ENCODE measurements around the gene LPA. TPM values are rescaled to one million over a fixed set of nuclear protein-coding genes. Genes with fewer than 3 reads are reported as not detected.

Gene LPA
- polyA plus RNA-seq, 2 of the 4 experiments (the other 2 are of a cell fraction) = not detected

DNA sequence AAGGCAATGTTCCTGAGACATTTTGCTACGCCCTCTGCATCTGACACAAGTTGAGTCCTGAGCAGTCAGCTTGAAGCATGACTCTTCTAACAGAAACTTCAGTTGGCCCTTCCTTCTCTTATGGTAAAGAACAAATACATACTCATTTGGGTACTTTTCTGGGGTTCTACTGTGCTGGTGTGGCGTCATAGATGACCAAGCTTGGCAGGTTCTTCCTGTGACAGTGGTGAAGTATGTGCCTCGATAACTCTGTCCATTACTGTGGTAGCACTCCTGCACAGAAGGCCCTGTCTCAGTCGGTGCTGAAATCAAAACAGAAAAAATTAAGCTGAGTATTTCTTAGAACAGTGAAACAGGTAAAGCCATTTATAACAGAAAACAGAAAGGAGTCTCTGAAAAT lies 163.4 kb downstream of the LPA start:
- POLR2A ChIA-PET = no interaction called here
- H3K27ac ChIP-seq = no peak overlapping the region
- no peak for TF ChIP-seq EHF (CRISPR knock-in tag; IDR thresholded peaks at IDR 0.05)
- no peak for TF ChIP-seq POLR2AphosphoS2 (conservative IDR thresholded peaks at IDR 0.05; ENCODE audit: low read length)
- no peak for TF ChIP-seq HOXA7 (CRISPR knock-in tag; IDR thresholded peaks at IDR 0.05)
- no peak for TF ChIP-seq TFCP2L1 (CRISPR knock-in tag; IDR thresholded peaks at IDR 0.05)
- no peak for TF ChIP-seq FOSB (CRISPR knock-in tag; IDR thresholded peaks at IDR 0.05)
- TF ChIP-seq POLR2A (IDR thresholded peaks at IDR 0.05; ENCODE audit: low read length) = no peak
- TF ChIP-seq HDAC2 (IDR thresholded peaks at IDR 0.05) = no peak
- TF ChIP-seq EP300 (IDR thresholded peaks at IDR 0.05) = no peak
- no peak for TF ChIP-seq CBX2 (IDR thresholded peaks at IDR 0.05; ENCODE audit: borderline replicate concordance, low read depth)
- no peak for TF ChIP-seq BHLHE40 (IDR thresholded peaks at IDR 0.05; ENCODE audit: low read depth, low read length)
- TF ChIP-seq, protein P1, sequence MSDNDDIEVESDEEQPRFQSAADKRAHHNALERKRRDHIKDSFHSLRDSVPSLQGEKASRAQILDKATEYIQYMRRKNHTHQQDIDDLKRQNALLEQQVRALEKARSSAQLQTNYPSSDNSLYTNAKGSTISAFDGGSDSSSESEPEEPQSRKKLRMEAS (IDR thresholded peaks at IDR 0.05) = no peak
- no peak for TF ChIP-seq HOXB13 (CRISPR knock-in tag; IDR thresholded peaks at IDR 0.05; ENCODE audit: low read depth)
- no peak for TF ChIP-seq CEBPB (IDR thresholded peaks at IDR 0.05)
- no peak for TF ChIP-seq NPAS2 (CRISPR knock-in tag; IDR thresholded peaks at IDR 0.05; ENCODE audit: borderline replicate concordance)
- WGBS (ENCODE audit: missing lambda C conversion rate) = 56% methylated on average over 4 of the region's 4 CpGs
- H3K4me2 ChIP-seq = no peak overlapping the region
- DNase-seq (ENCODE audit: low read depth in 1 of 2, low spot score in 1 of 2) (no peak), FAIRE-seq (no peak), ATAC-seq (no peak)
- peaks cover 7% of the 10 kb centered on the region; the same call in 2 of the 3 replicates for H3K9me3 ChIP-seq
- no peaks in the 10 kb centered on the region for H3K4me1 ChIP-seq
- H3K4me3 ChIP-seq = no peak overlapping the region
- CTCF ChIA-PET = interaction anchor here (1.1 kb wide), 1 partner anchor 33 kb away, joined by 3 read pairs; no protein-coding TSS in a partner anchor

DNA sequence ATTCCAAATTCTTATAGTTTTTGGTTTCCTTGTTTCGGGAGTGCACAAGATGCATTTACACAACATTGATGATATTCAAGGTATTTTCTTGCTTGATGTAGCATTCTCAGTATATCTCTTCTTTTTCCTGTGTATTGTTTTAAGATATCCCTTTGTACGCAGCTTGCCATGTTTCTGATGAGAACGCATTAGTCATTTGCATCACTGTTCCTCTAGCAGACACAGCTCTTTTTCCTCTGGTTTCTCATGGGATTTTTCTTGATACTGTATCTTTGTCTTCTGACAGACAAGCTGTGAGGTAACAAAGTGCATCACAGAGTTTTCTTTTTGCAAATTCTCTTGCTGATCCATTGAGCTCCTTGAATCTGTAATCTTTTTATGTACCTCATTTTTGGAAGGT lies 169.5 kb downstream of the LPA start:
- no peak overlapping the region for H3K4me2 ChIP-seq
- TF ChIP-seq, protein P2, sequence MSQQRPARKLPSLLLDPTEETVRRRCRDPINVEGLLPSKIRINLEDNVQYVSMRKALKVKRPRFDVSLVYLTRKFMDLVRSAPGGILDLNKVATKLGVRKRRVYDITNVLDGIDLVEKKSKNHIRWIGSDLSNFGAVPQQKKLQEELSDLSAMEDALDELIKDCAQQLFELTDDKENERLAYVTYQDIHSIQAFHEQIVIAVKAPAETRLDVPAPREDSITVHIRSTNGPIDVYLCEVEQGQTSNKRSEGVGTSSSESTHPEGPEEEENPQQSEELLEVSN (IDR thresholded peaks at IDR 0.05; ENCODE audit: borderline replicate concordance, low read depth) = no peak
- no peak for TF ChIP-seq EHMT2 (IDR thresholded peaks at IDR 0.05; ENCODE audit: low read depth)
- TF ChIP-seq SREBF2 (IDR thresholded peaks at IDR 0.05) = no peak
- no peak for TF ChIP-seq HDAC2 (IDR thresholded peaks at IDR 0.05)
- TF ChIP-seq, protein P3, sequence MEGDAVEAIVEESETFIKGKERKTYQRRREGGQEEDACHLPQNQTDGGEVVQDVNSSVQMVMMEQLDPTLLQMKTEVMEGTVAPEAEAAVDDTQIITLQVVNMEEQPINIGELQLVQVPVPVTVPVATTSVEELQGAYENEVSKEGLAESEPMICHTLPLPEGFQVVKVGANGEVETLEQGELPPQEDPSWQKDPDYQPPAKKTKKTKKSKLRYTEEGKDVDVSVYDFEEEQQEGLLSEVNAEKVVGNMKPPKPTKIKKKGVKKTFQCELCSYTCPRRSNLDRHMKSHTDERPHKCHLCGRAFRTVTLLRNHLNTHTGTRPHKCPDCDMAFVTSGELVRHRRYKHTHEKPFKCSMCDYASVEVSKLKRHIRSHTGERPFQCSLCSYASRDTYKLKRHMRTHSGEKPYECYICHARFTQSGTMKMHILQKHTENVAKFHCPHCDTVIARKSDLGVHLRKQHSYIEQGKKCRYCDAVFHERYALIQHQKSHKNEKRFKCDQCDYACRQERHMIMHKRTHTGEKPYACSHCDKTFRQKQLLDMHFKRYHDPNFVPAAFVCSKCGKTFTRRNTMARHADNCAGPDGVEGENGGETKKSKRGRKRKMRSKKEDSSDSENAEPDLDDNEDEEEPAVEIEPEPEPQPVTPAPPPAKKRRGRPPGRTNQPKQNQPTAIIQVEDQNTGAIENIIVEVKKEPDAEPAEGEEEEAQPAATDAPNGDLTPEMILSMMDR (IDR thresholded peaks at IDR 0.05) = no peak
- TF ChIP-seq RFX5 (IDR thresholded peaks at IDR 0.05) = no peak
- no peak for TF ChIP-seq PHF8 (IDR thresholded peaks at IDR 0.05; ENCODE audit: borderline replicate concordance, low read depth)
- TF ChIP-seq, protein P4, sequence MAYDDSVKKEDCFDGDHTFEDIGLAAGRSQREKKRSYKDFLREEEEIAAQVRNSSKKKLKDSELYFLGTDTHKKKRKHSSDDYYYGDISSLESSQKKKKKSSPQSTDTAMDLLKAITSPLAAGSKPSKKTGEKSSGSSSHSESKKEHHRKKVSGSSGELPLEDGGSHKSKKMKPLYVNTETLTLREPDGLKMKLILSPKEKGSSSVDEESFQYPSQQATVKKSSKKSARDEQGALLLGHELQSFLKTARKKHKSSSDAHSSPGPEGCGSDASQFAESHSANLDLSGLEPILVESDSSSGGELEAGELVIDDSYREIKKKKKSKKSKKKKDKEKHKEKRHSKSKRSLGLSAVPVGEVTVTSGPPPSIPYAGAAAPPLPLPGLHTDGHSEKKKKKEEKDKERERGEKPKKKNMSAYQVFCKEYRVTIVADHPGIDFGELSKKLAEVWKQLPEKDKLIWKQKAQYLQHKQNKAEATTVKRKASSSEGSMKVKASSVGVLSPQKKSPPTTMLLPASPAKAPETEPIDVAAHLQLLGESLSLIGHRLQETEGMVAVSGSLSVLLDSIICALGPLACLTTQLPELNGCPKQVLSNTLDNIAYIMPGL (CRISPR knock-in tag; IDR thresholded peaks at IDR 0.05; ENCODE audit: borderline replicate concordance) = no peak
- no peak for TF ChIP-seq FOSL2 (IDR thresholded peaks at IDR 0.05)
- no peak for TF ChIP-seq FOSL2 (CRISPR knock-in tag; IDR thresholded peaks at IDR 0.05)
- no peak for TF ChIP-seq GATA3 (IDR thresholded peaks at IDR 0.05; ENCODE audit: borderline replicate concordance)
- TF ChIP-seq RCOR1 (IDR thresholded peaks at IDR 0.05; ENCODE audit: low read depth, low read length) = no peak
- no peak for TF ChIP-seq MAZ (IDR thresholded peaks at IDR 0.05; ENCODE audit: borderline replicate concordance, low read depth, low read length)
- TF ChIP-seq RAD21 (conservative IDR thresholded peaks at IDR 0.05 in 1 of 2, IDR thresholded peaks at IDR 0.05 in 1 of 2) = no peak
- TF ChIP-seq RARB (CRISPR knock-in tag; IDR thresholded peaks at IDR 0.05) = no peak
- no peak for TF ChIP-seq TP53 (CRISPR knock-in tag; IDR thresholded peaks at IDR 0.05)
- no peak for TF ChIP-seq NR3C1 (IDR thresholded peaks at IDR 0.05)
- TF ChIP-seq RNF2 (IDR thresholded peaks at IDR 0.05; ENCODE audit: borderline replicate concordance, low read depth) = no peak
- TF ChIP-seq HEYL (CRISPR knock-in tag; IDR thresholded peaks at IDR 0.05) = no peak
- no peak overlapping the region for H3K4me3 ChIP-seq
- no peak for DNase-seq (ENCODE audit: low read depth in 1 of 2, low spot score in 1 of 2)
- H3K27ac ChIP-seq = no peak overlapping the region
- no peaks in the 10 kb centered on the region for H3K4me1 ChIP-seq
- WGBS (ENCODE audit: missing lambda C conversion rate) = 78% methylated on average over 3 of the region's 3 CpGs
- FAIRE-seq = no peak
- no peak for ATAC-seq
- CTCF ChIA-PET = no interaction called here
- no peaks in the 10 kb centered on the region for H3K9me3 ChIP-seq
- POLR2A ChIA-PET = no interaction called here

Data from A549 (cell line).